IPS-18c (cell line): Measurements from ENCODE around the gene CNPY4.

Experiments used
- H3K4me3 ChIP-seq: 2 replicates; pipeline ENCODE4 v1.7.0; 2013; ENCODE audit warnings: low read depth, mild to moderate bottlenecking, low read length, moderate library complexity; ENCODE audit not compliant: insufficient read depth
- H3K9me3 ChIP-seq: one replicate; pipeline ENCODE4 v1.6.1; 2013; ENCODE audit warnings: mild to moderate bottlenecking, low read length, moderate library complexity; ENCODE audit not compliant: control insufficient read depth, insufficient read depth

Gene CNPY4

GRCh38 chr7:100119072-100119969 is at the start of gene CNPY4, which contains the start of gene TAF6:
TSS of gene CNPY4 (plus strand) at chr7:100119634. CDS start at chr7:100119745, 111 bp downstream.
TSS of gene TAF6 (minus strand) at chr7:100119358. CDS start at chr7:100114209, 5,149 bp downstream.
- H3K9me3 ChIP-seq = no peaks in the 10 kb centered on the region
- peak within 1 kb of the TSS; percentile 77 for H3K4me3 ChIP-seq

GRCh38 chr7:100069991-100070390 is 49.4 kb upstream of the CNPY4 start:
- H3K4me3 ChIP-seq = no peak overlapping the region
- peaks cover 47% of the 10 kb centered on the region for H3K9me3 ChIP-seq

- Histone ChIP-seq H3K9me3 (peaks cover 49% of the 10 kb centered on the region), H3K4me3 (no peak overlapping the region)
These were observed 48.3 kb upstream of the CNPY4 start for GRCh38 chr7:100071018-100071723.

GRCh38 chr7:100072462-100072861 is 47.0 kb upstream of the CNPY4 start:
- Histone ChIP-seq H3K9me3 (peaks cover 58% of the 10 kb centered on the region), H3K4me3 (no peak overlapping the region)

GRCh38 chr7:100074841-100075240 is 44.6 kb upstream of the CNPY4 start:
- peaks cover 55% of the 10 kb centered on the region for H3K9me3 ChIP-seq

GRCh38 chr7:100075418-100075817 is 44.0 kb upstream of the CNPY4 start:
- H3K9me3 ChIP-seq = peaks cover 49% of the 10 kb centered on the region

More at GRCh38 chr7:100074841-100075240, 44.6 kb upstream of the CNPY4 start:
- H3K4me3 ChIP-seq = no peak overlapping the region

GRCh38 chr7:100077205-100077604 is 42.2 kb upstream of the CNPY4 start:
- Histone ChIP-seq H3K9me3 (peaks cover 32% of the 10 kb centered on the region), H3K4me3 (no peak overlapping the region)

More at GRCh38 chr7:100075418-100075817, 44.0 kb upstream of the CNPY4 start:
- no peak overlapping the region for H3K4me3 ChIP-seq

GRCh38 chr7:100079024-100079560 is 40.3 kb upstream of the CNPY4 start:
- H3K4me3 ChIP-seq = no peak overlapping the region
- peaks cover 18% of the 10 kb centered on the region for H3K9me3 ChIP-seq

- H3K9me3 ChIP-seq = peaks cover 9% of the 10 kb centered on the region
- H3K4me3 ChIP-seq = peak overlapping the region; percentile 98
These were observed 38.4 kb upstream of the CNPY4 start for GRCh38 chr7:100080907-100081534.

- H3K4me3 ChIP-seq = peak within 1 kb of the TSS; percentile 98
- peaks cover 6% of the 10 kb centered on the region for H3K9me3 ChIP-seq
These were observed 37.8 kb upstream of the CNPY4 start, which contains the start of gene ZNF3 for GRCh38 chr7:100081535-100082102. TSS of gene ZNF3 (minus strand) at chr7:100081723. CDS start at chr7:100077357, 4,366 bp downstream.

- H3K9me3 ChIP-seq = no peaks in the 10 kb centered on the region
- peak overlapping the region; percentile 98; the same call in 1 of the 2 replicates for H3K4me3 ChIP-seq
These were observed 36.5 kb upstream of the CNPY4 start for GRCh38 chr7:100082978-100083377.

GRCh38 chr7:100085515-100085914 is 33.9 kb upstream of the CNPY4 start:
- no peaks in the 10 kb centered on the region for H3K9me3 ChIP-seq
- no peak overlapping the region for H3K4me3 ChIP-seq

- Histone ChIP-seq H3K4me3 (no peak overlapping the region), H3K9me3 (no peaks in the 10 kb centered on the region)
These were observed 32.2 kb upstream of the CNPY4 start for GRCh38 chr7:100087055-100087750.

GRCh38 chr7:100088095-100088620 is 31.3 kb upstream of the CNPY4 start:
- Histone ChIP-seq H3K9me3 (no peaks in the 10 kb centered on the region), H3K4me3 (peak overlapping the region; percentile 94)

- H3K9me3 ChIP-seq = no peaks in the 10 kb centered on the region
- peak within 1 kb of the TSS; percentile 94 for H3K4me3 ChIP-seq
These were observed 30.6 kb upstream of the CNPY4 start, which contains the start of gene COPS6 for GRCh38 chr7:100088621-100089457. TSS of gene COPS6 (plus strand) at chr7:100088969. CDS start at chr7:100088991, 22 bp downstream.
